PC-3 (cell line): ENCODE data around the gene BFSP1. TPM values are rescaled to one million over a fixed set of nuclear protein-coding genes. Genes with fewer than 3 reads are reported as not detected.
A peak's percentile ranks its signal among the peaks of the same experiment; 100 is the strongest.

ENCODE experiments used
- ATAC-seq: fragments of 200-7000 bp; cut with Tn5 transposase; 2 replicates; pipeline ENCODE4 v1.9.1; 2020; ENCODE audit warnings: mild to moderate bottlenecking, moderate library complexity
- BruUV-seq: library from RNA; stranded (reverse); fragments of 400-500 nt; replicated peaks from 2 replicates; lab custom pipeline; 2021; lab: Mats Ljungman, UMichigan
- CTCF ChIA-PET: fragments of 300-600 bp; sonication (Branson Sonifier 250); formaldehyde crosslinking; loops from one replicate; lab custom pipeline; 2022; ENCODE audit warnings: antibody characterized with exemption; lab: Charles Lee
- POLR2A ChIA-PET: fragments of 300-600 bp; sonication (Branson Sonifier 250); formaldehyde crosslinking; loops from one replicate; lab custom pipeline; 2022; ENCODE audit warnings: antibody characterized with exemption; ENCODE audit not compliant: unreplicated experiment; lab: Charles Lee
- DNase-seq: peaks from one replicate; pipeline ENCODE4 v3.0.0-alpha.2; 2015
- H2AFZ ChIP-seq: fragments of 300-600 bp; sonication (generic); 2 replicates; pipeline ENCODE4 v1.6.0; 2016; ENCODE audit warnings: antibody characterized with exemption, low read length
- H3F3A ChIP-seq: fragments of 300-600 bp; sonication (generic); one replicate; pipeline ENCODE4 v1.6.0; 2017; ENCODE audit warnings: antibody characterized with exemption, low read length, control low read depth, mild to moderate bottlenecking; ENCODE audit not compliant: unreplicated experiment
- H3K27ac ChIP-seq: fragments of 300-600 bp; sonication (generic); 2 replicates; pipeline ENCODE4 v1.5.1; 2016; ENCODE audit warnings: mild to moderate bottlenecking, low read length
- H3K27me3 ChIP-seq: fragments of 300-600 bp; sonication (generic); 2 replicates; pipeline ENCODE4 v1.6.1; 2016; ENCODE audit warnings: low read length, mixed read lengths
- H3K36me3 ChIP-seq: fragments of 300-600 bp; sonication (generic); 2 replicates; pipeline ENCODE4 v1.6.1; 2016; ENCODE audit warnings: low read depth, mixed run types, low read length, mixed read lengths
- H3K4me1 ChIP-seq: fragments of 300-600 bp; sonication (generic); 2 replicates; pipeline ENCODE4 v1.5.1; 2016; ENCODE audit warnings: low read length; ENCODE audit not compliant: insufficient read depth
- H3K4me2 ChIP-seq: fragments of 300-600 bp; sonication (generic); 2 replicates; pipeline ENCODE4 v1.6.0; 2016; ENCODE audit warnings: low read length
- H3K4me3 ChIP-seq: fragments of 300-600 bp; sonication (generic); 2 replicates; pipeline ENCODE4 v1.5.1; 2016; ENCODE audit warnings: mild to moderate bottlenecking, low read length, mixed read lengths
- H3K79me2 ChIP-seq: fragments of 300-600 bp; sonication (generic); 2 replicates; pipeline ENCODE4 v1.6.1; 2017; ENCODE audit warnings: low read length, mixed read lengths
- H3K9ac ChIP-seq: fragments of 300-600 bp; sonication (generic); 2 replicates; pipeline ENCODE4 v1.6.0; 2016; ENCODE audit warnings: mild to moderate bottlenecking, low read length
- H3K9me2 ChIP-seq: fragments of 300-600 bp; sonication (generic); replicated peaks from 2 replicates; pipeline ENCODE4 v1.6.1; 2016; ENCODE audit warnings: mixed run types, low read length, mixed read lengths
- H3K9me3 ChIP-seq: fragments of 300-600 bp; sonication (generic); 2 replicates; pipeline ENCODE4 v1.6.1; 2016; ENCODE audit warnings: low read length, mixed read lengths
- H4K20me1 ChIP-seq: fragments of 300-600 bp; sonication (generic); 2 replicates; pipeline ENCODE4 v1.6.1; 2016; ENCODE audit warnings: low read length, mixed read lengths
- EZH2 ChIP-seq: fragments of 300-600 bp; sonication (generic); IDR thresholded peaks from one replicate; pipeline ENCODE4 v1.6.1; 2017; ENCODE audit warnings: antibody characterized with exemption, mild to moderate bottlenecking, low read length; ENCODE audit not compliant: unreplicated experiment
- EZH2phosphoT487 ChIP-seq: fragments of 300-600 bp; sonication (generic); IDR thresholded peaks from 2 replicates; pipeline ENCODE4 v1.6.1; 2018; ENCODE audit warnings: mild to moderate bottlenecking, antibody characterized with exemption, low read length, borderline replicate concordance
- intact Hi-C: fragments of 100-400 bp; cut with micrococcal nuclease; formaldehyde crosslinking; loops from 2 replicates; pipeline ENCODE4 v1.9.0; 2023
- total RNA-seq: library from RNA; depleted of rRNA; stranded (reverse); fragments of >200 nt; gene quantifications from 2 replicates; pipeline ENCODE4 v1.2.3, GENCODE V29; 2014
- TF ChIP-seq, protein P1 (sequence below): fragments of 300-600 bp; sonication (generic); conservative IDR thresholded peaks from 2 replicates; pipeline ENCODE4 v1.5.1; 2017; ENCODE audit warnings: antibody characterized with exemption, low read depth, mild to moderate bottlenecking, low read length

The BFSP1 gene
- total RNA-seq, 1 experiment from 2014 or later = 2.7 TPM

- Histone ChIP-seq H3K27me3 (peaks cover 54% of the 10 kb centered on the region), H3K9ac (no peak overlapping the region), H3K27ac (no peak overlapping the region), H3K79me2 (no peaks in the 10 kb centered on the region), H2AFZ (no peak overlapping the region), H3K9me3 (no peaks in the 10 kb centered on the region), H4K20me1 (no peaks in the 10 kb centered on the region), H3F3A (no peaks in the 10 kb centered on the region), H3K4me3 (no peak overlapping the region), H3K4me1 (no peaks in the 10 kb centered on the region), H3K9me2 (no peaks in the 10 kb centered on the region), H3K36me3 (no peaks in the 10 kb centered on the region), H3K4me2 (no peak overlapping the region)
- CTCF ChIA-PET = no interaction called here
- POLR2A ChIA-PET = no interaction called here
- TF ChIP-seq EZH2phosphoT487 = no peak
- no peak for TF ChIP-seq EZH2
- intact Hi-C loops = no loop called here
- no TSS peak for BruUV-seq
- ATAC-seq (no peak), DNase-seq (no peak)
These were observed 67.5 kb downstream of the BFSP1 start for GRCh38 chr20:17463711-17464110.

DNA sequence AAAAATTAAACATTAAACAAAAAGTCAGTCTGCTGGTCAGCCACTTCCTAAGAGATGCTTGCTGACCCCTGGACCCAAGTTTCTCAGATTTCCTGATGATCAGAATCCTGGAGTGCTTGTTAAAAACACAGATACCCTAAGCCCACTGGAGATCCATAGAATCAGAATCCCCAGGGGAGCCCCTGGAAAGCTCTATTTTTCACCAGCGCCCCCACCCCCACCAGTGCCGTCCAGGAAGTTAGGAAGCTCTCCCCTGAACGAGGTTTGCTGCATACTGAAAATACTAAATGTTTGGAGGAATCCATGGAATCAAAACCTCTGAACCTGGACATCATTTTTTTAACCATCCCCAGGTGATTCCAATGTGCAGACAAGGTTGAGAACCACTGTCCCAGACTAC lies 69.2 kb downstream of the BFSP1 start:
- Histone ChIP-seq H3K36me3 (no peaks in the 10 kb centered on the region), H3K79me2 (no peaks in the 10 kb centered on the region), H2AFZ (no peak overlapping the region), H3F3A (no peaks in the 10 kb centered on the region), H3K4me2 (no peak overlapping the region), H3K9me3 (no peaks in the 10 kb centered on the region), H4K20me1 (no peaks in the 10 kb centered on the region), H3K9me2 (no peaks in the 10 kb centered on the region), H3K4me3 (no peak overlapping the region), H3K4me1 (no peaks in the 10 kb centered on the region), H3K27ac (no peak overlapping the region), H3K9ac (no peak overlapping the region), H3K27me3 (peaks cover 56% of the 10 kb centered on the region)
- intact Hi-C loops = no loop called here
- no peak for DNase-seq
- CTCF ChIA-PET = no interaction called here
- ATAC-seq = no peak
- POLR2A ChIA-PET = interaction anchor here (0.5 kb wide), 1 partner anchor 71 kb away, joined by 4 read pairs; no protein-coding TSS in a partner anchor
- TF ChIP-seq EZH2 = no peak
- TF ChIP-seq, protein P1, sequence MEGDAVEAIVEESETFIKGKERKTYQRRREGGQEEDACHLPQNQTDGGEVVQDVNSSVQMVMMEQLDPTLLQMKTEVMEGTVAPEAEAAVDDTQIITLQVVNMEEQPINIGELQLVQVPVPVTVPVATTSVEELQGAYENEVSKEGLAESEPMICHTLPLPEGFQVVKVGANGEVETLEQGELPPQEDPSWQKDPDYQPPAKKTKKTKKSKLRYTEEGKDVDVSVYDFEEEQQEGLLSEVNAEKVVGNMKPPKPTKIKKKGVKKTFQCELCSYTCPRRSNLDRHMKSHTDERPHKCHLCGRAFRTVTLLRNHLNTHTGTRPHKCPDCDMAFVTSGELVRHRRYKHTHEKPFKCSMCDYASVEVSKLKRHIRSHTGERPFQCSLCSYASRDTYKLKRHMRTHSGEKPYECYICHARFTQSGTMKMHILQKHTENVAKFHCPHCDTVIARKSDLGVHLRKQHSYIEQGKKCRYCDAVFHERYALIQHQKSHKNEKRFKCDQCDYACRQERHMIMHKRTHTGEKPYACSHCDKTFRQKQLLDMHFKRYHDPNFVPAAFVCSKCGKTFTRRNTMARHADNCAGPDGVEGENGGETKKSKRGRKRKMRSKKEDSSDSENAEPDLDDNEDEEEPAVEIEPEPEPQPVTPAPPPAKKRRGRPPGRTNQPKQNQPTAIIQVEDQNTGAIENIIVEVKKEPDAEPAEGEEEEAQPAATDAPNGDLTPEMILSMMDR = no peak
- TF ChIP-seq EZH2phosphoT487 = no peak
- BruUV-seq = no TSS peak

DNA sequence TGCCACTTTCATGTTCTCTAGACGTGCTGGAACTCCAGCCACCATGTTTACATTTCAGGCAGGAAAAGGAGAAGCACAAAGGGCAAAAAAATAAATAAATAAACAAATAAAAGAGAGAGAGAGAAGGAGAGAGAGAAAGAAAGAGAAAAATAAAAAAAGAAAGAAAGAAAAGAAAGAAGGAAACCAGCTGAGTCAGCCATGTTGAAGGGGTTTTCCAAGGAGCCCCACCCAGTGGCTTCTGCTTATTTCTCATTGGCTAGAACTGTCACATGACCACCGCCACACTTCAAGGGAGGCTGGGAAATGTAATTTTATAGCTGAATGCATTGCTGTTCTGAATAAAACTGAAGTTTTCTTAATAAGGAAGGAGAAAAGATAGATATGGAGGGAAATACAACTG lies 71.1 kb downstream of the BFSP1 start:
- H3K27ac ChIP-seq = no peak overlapping the region
- TF ChIP-seq EZH2phosphoT487 (no peak), EZH2 (no peak)
- TF ChIP-seq, protein P1 = no peak
- ChIA-PET CTCF (no interaction called here), POLR2A (no interaction called here)
- no peaks in the 10 kb centered on the region for H3K9me2 ChIP-seq
- no peak overlapping the region; the same call in 1 of the 2 replicates for H3K4me3 ChIP-seq
- DNase-seq (no peak), ATAC-seq (no peak)
- no peaks in the 10 kb centered on the region for H4K20me1 ChIP-seq
- no peaks in the 10 kb centered on the region for H3K4me1 ChIP-seq
- H3K79me2 ChIP-seq = no peaks in the 10 kb centered on the region
- H3K9ac ChIP-seq = no peak overlapping the region
- H3K4me2 ChIP-seq = no peak overlapping the region
- peaks cover 68% of the 10 kb centered on the region for H3K27me3 ChIP-seq
- intact Hi-C loops = no loop called here
- H3K36me3 ChIP-seq = no peaks in the 10 kb centered on the region
- H3K9me3 ChIP-seq = no peaks in the 10 kb centered on the region
- H3F3A ChIP-seq = no peaks in the 10 kb centered on the region
- no TSS peak for BruUV-seq
- H2AFZ ChIP-seq = peak overlapping the region; percentile 47
